ENCODE data around the gene KCNIP3.

Gene KCNIP3

DNA sequence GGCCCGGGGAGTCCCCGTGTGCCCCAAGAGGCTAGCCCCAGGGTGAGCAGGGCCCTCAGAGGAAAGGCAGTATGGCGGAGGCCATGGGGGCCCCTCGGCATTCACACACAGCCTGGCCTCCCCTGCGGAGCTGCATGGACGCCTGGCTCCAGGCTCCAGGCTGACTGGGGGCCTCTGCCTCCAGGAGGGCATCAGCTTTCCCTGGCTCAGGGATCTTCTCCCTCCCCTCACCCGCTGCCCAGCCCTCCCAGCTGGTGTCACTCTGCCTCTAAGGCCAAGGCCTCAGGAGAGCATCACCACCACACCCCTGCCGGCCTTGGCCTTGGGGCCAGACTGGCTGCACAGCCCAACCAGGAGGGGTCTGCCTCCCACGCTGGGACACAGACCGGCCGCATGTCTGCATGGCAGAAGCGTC is 88.4 kb downstream of the KCNIP3 start:
- CTCF ChIA-PET: interaction anchor here (2.7 to 8.7 kb wide), 2 partner anchors 40 to 344 kb away, joined by 9 to 74 read pairs; no protein-coding TSS in a partner anchor
- POLR2A ChIA-PET: no interaction called here

DNA sequence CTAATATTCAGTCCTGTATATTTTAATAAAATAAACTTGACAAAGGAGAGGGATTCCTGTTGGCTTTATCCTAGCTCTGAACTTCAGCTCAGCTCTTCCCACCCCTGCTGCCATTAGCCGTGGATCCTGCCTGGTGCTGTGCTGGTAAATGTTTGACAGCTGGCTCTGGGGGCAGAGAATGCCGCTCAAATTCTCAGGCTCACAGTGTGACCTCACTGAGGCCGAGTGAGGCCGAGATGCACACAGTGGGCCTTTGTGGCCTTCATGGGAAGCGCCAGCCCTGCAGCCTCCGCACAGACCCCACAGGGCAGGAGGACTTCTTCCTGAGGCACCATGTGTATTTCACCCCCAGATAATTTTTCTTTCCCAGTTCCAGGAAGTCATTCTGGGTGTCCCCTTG is 88.9 kb downstream of the KCNIP3 start:
- CTCF ChIA-PET: interaction anchor here (1.2 to 8.7 kb wide), 2 partner anchors 41 to 343 kb away, joined by 3 to 74 read pairs; no protein-coding TSS in a partner anchor
- POLR2A ChIA-PET: no interaction called here

More for the DNA sequence above, 88.4 kb downstream of the KCNIP3 start:
- TF ChIP-seq, protein P1, sequence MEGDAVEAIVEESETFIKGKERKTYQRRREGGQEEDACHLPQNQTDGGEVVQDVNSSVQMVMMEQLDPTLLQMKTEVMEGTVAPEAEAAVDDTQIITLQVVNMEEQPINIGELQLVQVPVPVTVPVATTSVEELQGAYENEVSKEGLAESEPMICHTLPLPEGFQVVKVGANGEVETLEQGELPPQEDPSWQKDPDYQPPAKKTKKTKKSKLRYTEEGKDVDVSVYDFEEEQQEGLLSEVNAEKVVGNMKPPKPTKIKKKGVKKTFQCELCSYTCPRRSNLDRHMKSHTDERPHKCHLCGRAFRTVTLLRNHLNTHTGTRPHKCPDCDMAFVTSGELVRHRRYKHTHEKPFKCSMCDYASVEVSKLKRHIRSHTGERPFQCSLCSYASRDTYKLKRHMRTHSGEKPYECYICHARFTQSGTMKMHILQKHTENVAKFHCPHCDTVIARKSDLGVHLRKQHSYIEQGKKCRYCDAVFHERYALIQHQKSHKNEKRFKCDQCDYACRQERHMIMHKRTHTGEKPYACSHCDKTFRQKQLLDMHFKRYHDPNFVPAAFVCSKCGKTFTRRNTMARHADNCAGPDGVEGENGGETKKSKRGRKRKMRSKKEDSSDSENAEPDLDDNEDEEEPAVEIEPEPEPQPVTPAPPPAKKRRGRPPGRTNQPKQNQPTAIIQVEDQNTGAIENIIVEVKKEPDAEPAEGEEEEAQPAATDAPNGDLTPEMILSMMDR (IDR thresholded peaks at IDR 0.05; ENCODE audit: insufficient read depth, low read length, missing control alignments): no peak
- no peak for DNase-seq (ENCODE audit: low read depth, low spot score)
- no peak overlapping the region for H3K4me3 ChIP-seq (ENCODE audit: low read depth, low read length)

DNA sequence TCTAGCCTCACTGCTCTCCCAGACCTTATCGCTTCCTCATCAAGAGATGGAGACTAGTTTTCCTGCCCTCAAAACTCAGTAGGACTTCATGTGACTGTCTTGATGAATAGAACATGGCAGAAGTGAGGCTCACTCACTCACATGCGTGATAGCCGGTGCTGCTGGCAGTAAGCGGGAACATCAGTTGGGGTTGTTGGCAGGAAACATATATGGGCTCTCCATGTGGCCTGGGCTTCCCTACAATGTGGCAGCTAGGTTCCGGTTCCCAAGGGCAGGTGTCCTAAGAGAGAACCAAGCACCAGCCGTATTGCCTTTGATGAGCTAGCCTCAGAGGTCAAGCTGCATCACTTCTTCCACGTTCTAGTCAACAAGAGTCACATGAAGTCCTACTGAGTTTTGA is 90.2 kb downstream of the KCNIP3 start:
- POLR2A ChIA-PET: no interaction called here
- DNase-seq (ENCODE audit: low read depth, low spot score): no peak
- H3K4me3 ChIP-seq (ENCODE audit: low read depth, low read length): no peak overlapping the region
- CTCF ChIA-PET: interaction anchor here (0.8 to 8.7 kb wide), 11 partner anchors 9 to 347 kb away, joined by 3 to 74 read pairs (median 4); partner anchors contain the start of gene FAHD2A
- TF ChIP-seq, protein P1 (IDR thresholded peaks at IDR 0.05; ENCODE audit: insufficient read depth, low read length, missing control alignments): no peak

More for the DNA sequence above, 88.9 kb downstream of the KCNIP3 start:
- TF ChIP-seq, protein P1 (IDR thresholded peaks at IDR 0.05; ENCODE audit: insufficient read depth, low read length, missing control alignments): no peak
- H3K4me3 ChIP-seq (ENCODE audit: low read depth, low read length): no peak overlapping the region
- DNase-seq (ENCODE audit: low read depth, low spot score): no peak

DNA sequence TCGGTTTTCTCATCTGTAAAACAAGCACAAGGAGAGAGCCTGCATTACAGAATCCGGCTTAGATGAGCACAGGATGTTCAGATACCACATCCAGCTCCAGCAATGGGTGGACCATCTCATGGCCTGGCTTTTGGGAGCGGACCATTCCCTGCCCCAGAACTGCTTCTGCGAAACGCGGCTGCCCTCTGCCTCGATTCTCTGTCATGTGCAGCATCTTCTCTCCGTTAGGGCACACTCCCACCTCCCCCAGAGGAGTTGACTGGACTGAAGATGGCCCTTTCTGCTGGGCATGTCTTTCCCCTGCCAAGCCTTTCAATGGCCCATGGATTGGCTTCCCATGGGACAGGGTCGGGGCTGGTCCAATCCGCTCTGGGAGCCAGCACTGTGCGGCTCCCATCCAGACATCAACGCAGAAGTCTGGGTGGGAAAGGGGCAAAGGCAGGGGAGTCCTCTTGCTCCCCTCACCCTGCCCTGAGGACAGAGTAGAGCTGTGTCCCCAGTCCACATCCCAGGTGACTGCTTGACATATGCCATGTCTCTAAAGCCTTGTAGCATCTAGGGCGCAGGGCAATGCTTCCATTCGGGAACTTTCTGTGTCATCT is 91.0 kb downstream of the KCNIP3 start:
- CTCF ChIA-PET: interaction anchor here (1.0 to 8.7 kb wide), 14 partner anchors 9 to 346 kb away, joined by 3 to 74 read pairs (median 6); partner anchors contain the start of gene FAHD2A
- TF ChIP-seq, protein P1 (IDR thresholded peaks at IDR 0.05; ENCODE audit: insufficient read depth, low read length, missing control alignments): no peak
- POLR2A ChIA-PET: no interaction called here
- H3K4me3 ChIP-seq (ENCODE audit: low read depth, low read length): no peak overlapping the region
- DNase-seq (ENCODE audit: low read depth, low spot score): no peak

DNA sequence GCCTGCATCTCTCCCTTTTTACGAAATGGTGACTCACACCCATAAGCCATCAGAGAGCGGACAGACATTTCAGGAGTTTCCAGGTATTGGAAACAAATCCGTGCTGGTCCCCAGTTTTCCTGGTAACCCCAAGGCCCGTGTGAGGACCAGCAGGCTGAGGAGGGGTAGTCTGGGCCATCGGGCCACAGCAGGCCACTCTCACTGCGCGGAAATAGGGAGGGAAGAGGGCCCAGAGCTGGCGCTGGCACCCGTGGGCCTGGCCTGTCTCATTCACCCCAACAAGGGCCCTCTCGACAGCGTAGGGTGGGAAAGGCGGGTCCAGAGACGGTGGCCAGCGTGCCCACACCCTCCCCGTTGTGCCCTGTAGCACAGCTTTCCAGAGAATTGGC is 91.7 kb downstream of the KCNIP3 start:
- DNase-seq (ENCODE audit: low read depth, low spot score): no peak
- H3K4me3 ChIP-seq (ENCODE audit: low read depth, low read length): no peak overlapping the region
- CTCF ChIA-PET: interaction anchor here (0.7 to 8.7 kb wide), 23 partner anchors 9 to 356 kb away, joined by 3 to 74 read pairs (median 6); partner anchors contain the start of gene FAHD2A
- POLR2A ChIA-PET: no interaction called here
- TF ChIP-seq, protein P1 (IDR thresholded peaks at IDR 0.05; ENCODE audit: insufficient read depth, low read length, missing control alignments): no peak

DNA sequence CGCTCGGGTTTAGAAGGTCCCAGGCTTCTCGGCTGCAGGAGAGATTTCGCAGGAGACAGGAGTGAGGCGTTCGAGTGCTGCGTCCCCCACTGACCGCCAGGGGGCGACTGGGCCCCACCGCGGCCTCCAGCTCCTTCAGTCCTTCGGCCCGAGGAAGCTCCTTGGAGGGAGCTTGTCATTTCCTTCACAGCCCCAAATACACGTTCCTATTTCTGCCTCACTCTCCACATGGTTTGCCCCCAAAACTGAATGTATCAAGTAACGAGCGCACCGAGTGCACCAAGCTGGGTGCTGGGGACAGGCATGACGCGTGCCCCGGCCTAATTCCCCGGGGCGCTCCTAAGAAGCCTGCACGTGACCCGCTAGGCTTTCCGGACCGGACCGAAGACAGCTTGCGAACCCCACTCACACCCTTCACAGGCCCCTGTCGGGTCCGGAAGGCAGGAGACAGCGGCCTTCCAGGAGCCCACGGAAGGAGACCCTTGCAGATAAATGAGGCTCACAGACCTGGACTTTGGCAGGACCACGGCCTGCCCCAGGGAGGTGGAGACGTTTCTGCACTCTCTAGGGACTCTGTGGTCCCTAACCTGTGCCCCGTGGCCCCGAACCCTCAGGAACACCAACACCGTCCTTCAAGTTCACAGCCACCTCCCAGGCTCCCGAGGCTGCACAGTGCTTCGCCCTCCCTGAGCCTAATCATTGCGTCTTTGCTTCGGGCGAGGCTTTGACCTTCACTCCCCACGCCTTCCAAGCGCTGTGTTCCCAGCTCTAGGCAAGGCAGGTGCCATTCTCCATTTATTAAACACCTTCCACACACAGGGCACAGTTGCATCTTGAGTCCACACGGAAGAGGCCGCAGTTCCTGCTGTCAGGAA is 92.3 kb downstream of the KCNIP3 start:
- DNase-seq (ENCODE audit: low read depth, low spot score): no peak
- no peak overlapping the region for H3K4me3 ChIP-seq (ENCODE audit: low read depth, low read length)
- TF ChIP-seq, protein P1 (IDR thresholded peaks at IDR 0.05; ENCODE audit: insufficient read depth, low read length, missing control alignments): peak; percentile 97
- ChIA-PET POLR2A (no interaction called here), CTCF (interaction anchor here (0.7 to 8.7 kb wide), 25 partner anchors 8 to 355 kb away, joined by 3 to 74 read pairs (median 6); partner anchors contain the start of gene FAHD2A)
